Stomach smooth muscle (tissue), 2 donors: ENCODE results near the gene FOXE1.

ENCODE experiments used
- H3K27ac ChIP-seq: one replicate; pipeline ENCODE4 v1.7.0; 2013; ENCODE audit warnings: mild to moderate bottlenecking, low read length, inconsistent platforms
- H3K27me3 ChIP-seq, 2 donors: one replicate each; pipeline ENCODE4 v1.7.0; 2013; ENCODE audit warnings: low read length in 2 of 2; ENCODE audit not compliant: insufficient read depth in 2 of 2, control insufficient read depth in 1 of 2
- H3K36me3 ChIP-seq, 2 donors: one replicate each; pipeline ENCODE4 v1.7.0; 2013; ENCODE audit warnings: low read length in 2 of 2; ENCODE audit not compliant: control insufficient read depth in 2 of 2, insufficient read depth in 2 of 2
- H3K4me1 ChIP-seq: one replicate; pipeline ENCODE4 v1.7.0; 2013; ENCODE audit warnings: low read length; ENCODE audit not compliant: control insufficient read depth, insufficient read depth
- H3K4me3 ChIP-seq, 2 donors: one replicate each; pipeline ENCODE4 v1.7.0; 2013; ENCODE audit warnings: low read length in 2 of 2
- H3K9ac ChIP-seq, 2 donors: one replicate each; pipeline ENCODE4 v1.7.0; 2013; ENCODE audit warnings: low read length in 2 of 2, mild to moderate bottlenecking in 1 of 2
- H3K9me3 ChIP-seq, 2 donors: one replicate each; pipeline ENCODE4 v1.7.0; 2013; ENCODE audit warnings: low read length in 2 of 2; ENCODE audit not compliant: control insufficient read depth in 2 of 2
- donor health status: healthy.
- donor health status: Pancreatic carcinoma.

The FOXE1 gene

GRCh38 chr9:97892421-97892820, 39.4 kb downstream of the FOXE1 start:
- Histone ChIP-seq H3K36me3 (peaks cover 0 to 5% of the 10 kb centered on the region in 2 donors), H3K4me1 (no peaks in the 10 kb centered on the region), H3K27me3 (peaks cover 0 to 2% of the 10 kb centered on the region in 2 donors), H3K9ac (no peak overlapping the region), H3K9me3 (peaks cover 0 to 4% of the 10 kb centered on the region in 2 donors), H3K4me3 (no peak overlapping the region), H3K27ac (no peak overlapping the region)

- H3K27me3 ChIP-seq, result no peaks in the 10 kb centered on the region
- peaks cover 0 to 4% of the 10 kb centered on the region in 2 donors for H3K9me3 ChIP-seq
- H3K36me3 ChIP-seq, result peaks cover 3 to 9% of the 10 kb centered on the region in 2 donors
- H3K4me1 ChIP-seq, result no peaks in the 10 kb centered on the region
- no peak overlapping the region for H3K9ac ChIP-seq
- no peak overlapping the region for H3K27ac ChIP-seq
- no peak overlapping the region for H3K4me3 ChIP-seq
These were observed 42.2 kb downstream of the FOXE1 start for GRCh38 chr9:97895211-97895610.

GRCh38 chr9:97895695-97896332, 42.8 kb downstream of the FOXE1 start:
- Histone ChIP-seq H3K4me1 (no peaks in the 10 kb centered on the region), H3K36me3 (peaks cover 3 to 11% of the 10 kb centered on the region in 2 donors), H3K27me3 (no peaks in the 10 kb centered on the region), H3K27ac (no peak overlapping the region), H3K9me3 (peaks cover 0 to 4% of the 10 kb centered on the region in 2 donors), H3K9ac (no peak overlapping the region), H3K4me3 (no peak overlapping the region)

- peaks cover 12 to 17% of the 10 kb centered on the region in 2 donors for H3K36me3 ChIP-seq
- no peak overlapping the region for H3K9ac ChIP-seq
- H3K4me3 ChIP-seq, result no peak overlapping the region
- H3K27me3 ChIP-seq, result no peaks in the 10 kb centered on the region
- no peak overlapping the region for H3K27ac ChIP-seq
- no peaks in the 10 kb centered on the region for H3K9me3 ChIP-seq
- no peaks in the 10 kb centered on the region for H3K4me1 ChIP-seq
These were observed 47.2 kb downstream of the FOXE1 start for GRCh38 chr9:97900103-97900737.

- H3K4me3 ChIP-seq, result no peak overlapping the region
- H3K9me3 ChIP-seq, result no peaks in the 10 kb centered on the region
- H3K27ac ChIP-seq, result no peak overlapping the region
- H3K27me3 ChIP-seq, result no peaks in the 10 kb centered on the region
- no peak overlapping the region for H3K9ac ChIP-seq
- no peaks in the 10 kb centered on the region for H3K4me1 ChIP-seq
- H3K36me3 ChIP-seq, result peaks cover 12 to 13% of the 10 kb centered on the region in 2 donors
These were observed 47.9 kb downstream of the FOXE1 start for GRCh38 chr9:97900738-97901565.

GRCh38 chr9:97903177-97903576, 50.2 kb downstream of the FOXE1 start:
- Histone ChIP-seq H3K27ac (no peak overlapping the region), H3K4me3 (no peak overlapping the region), H3K9ac (no peak overlapping the region), H3K9me3 (no peaks in the 10 kb centered on the region), H3K4me1 (peaks cover 2% of the 10 kb centered on the region), H3K27me3 (no peaks in the 10 kb centered on the region), H3K36me3 (peaks cover 11 to 12% of the 10 kb centered on the region in 2 donors)

- Histone ChIP-seq H3K27ac (no peak overlapping the region), H3K9ac (no peak overlapping the region), H3K9me3 (no peaks in the 10 kb centered on the region), H3K27me3 (no peaks in the 10 kb centered on the region), H3K4me3 (no peak overlapping the region), H3K4me1 (peaks cover 2% of the 10 kb centered on the region), H3K36me3 (peaks cover 13 to 17% of the 10 kb centered on the region in 2 donors)
These were observed 51.7 kb downstream of the FOXE1 start for GRCh38 chr9:97904725-97905124.

- H3K9me3 ChIP-seq, result no peaks in the 10 kb centered on the region
- no peak overlapping the region for H3K4me3 ChIP-seq
- H3K36me3 ChIP-seq, result peaks cover 18 to 19% of the 10 kb centered on the region in 2 donors
- no peak overlapping the region for H3K27ac ChIP-seq
- no peaks in the 10 kb centered on the region for H3K27me3 ChIP-seq
- H3K4me1 ChIP-seq, result peaks cover 2% of the 10 kb centered on the region
- no peak overlapping the region for H3K9ac ChIP-seq
These were observed 52.2 kb downstream of the FOXE1 start for GRCh38 chr9:97905228-97905627.
